Kidney epithelial cell (primary cell): Measurements from ENCODE around the gene TCN1. TPM values are rescaled to one million over a fixed set of nuclear protein-coding genes. Genes with fewer than 3 reads are reported as not detected.
"Not testable (repeated sequence)": the region's sequence is repeated elsewhere in the genome, so short reads cannot be mapped to it uniquely, and the experiment has no call there.

ENCODE experiments used
- DNase-seq: peaks from one replicate; pipeline ENCODE4 v3.0.0-alpha.2; 2010; ENCODE audit warnings: low read depth
- H3K27me3 ChIP-seq: 2 replicates; pipeline ENCODE4 v1.6.0; 2011; ENCODE audit warnings: low read length; ENCODE audit not compliant: control insufficient read depth, insufficient read depth
- H3K36me3 ChIP-seq: 2 replicates; pipeline ENCODE4 v1.5.1; 2011; ENCODE audit warnings: low read length; ENCODE audit not compliant: control insufficient read depth, insufficient read depth
- H3K4me3 ChIP-seq: 2 replicates; pipeline ENCODE4 v1.5.1; 2011; ENCODE audit warnings: low read depth, mild to moderate bottlenecking, control low read depth, low read length
- total RNA-seq: library from RNA; depleted of rRNA; stranded (reverse); fragments of >200 nt; gene quantifications from 2 replicates; pipeline ENCODE4 v1.2.3, GENCODE V29; 2015
- TF ChIP-seq, protein P1 (sequence below): IDR thresholded peaks from 2 replicates; pipeline ENCODE4 v1.5.1; 2011; ENCODE audit warnings: mild to moderate bottlenecking, moderate library complexity, low read length, control low read depth, inconsistent platforms; ENCODE audit not compliant: insufficient read depth, poor library complexity, severe bottlenecking

TCN1 gene
- total RNA-seq, 1 donor from 2014 or later: 2.0 TPM

DNA sequence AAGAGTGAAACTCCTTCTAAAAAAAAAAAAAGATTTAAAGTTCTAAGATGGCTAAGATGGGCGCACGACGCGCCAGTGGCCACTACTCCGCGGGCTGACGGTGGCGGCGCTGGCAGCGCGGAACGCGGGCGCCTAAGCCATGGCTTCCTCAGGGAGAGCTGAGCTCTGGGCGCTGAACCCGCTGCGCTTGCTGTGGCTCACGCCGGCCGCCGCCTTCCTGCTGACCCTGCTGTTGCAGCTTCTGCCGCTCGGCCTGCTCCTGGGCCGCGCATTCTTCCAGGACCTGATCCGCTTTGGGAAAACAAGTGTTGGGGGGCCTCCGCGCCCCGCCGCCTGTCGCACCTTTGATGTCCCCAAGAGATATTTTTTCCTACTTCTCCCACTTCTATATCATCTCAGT lies 31.8 kb upstream of the TCN1 start:
- no peak for DNase-seq
- TF ChIP-seq, protein P1, sequence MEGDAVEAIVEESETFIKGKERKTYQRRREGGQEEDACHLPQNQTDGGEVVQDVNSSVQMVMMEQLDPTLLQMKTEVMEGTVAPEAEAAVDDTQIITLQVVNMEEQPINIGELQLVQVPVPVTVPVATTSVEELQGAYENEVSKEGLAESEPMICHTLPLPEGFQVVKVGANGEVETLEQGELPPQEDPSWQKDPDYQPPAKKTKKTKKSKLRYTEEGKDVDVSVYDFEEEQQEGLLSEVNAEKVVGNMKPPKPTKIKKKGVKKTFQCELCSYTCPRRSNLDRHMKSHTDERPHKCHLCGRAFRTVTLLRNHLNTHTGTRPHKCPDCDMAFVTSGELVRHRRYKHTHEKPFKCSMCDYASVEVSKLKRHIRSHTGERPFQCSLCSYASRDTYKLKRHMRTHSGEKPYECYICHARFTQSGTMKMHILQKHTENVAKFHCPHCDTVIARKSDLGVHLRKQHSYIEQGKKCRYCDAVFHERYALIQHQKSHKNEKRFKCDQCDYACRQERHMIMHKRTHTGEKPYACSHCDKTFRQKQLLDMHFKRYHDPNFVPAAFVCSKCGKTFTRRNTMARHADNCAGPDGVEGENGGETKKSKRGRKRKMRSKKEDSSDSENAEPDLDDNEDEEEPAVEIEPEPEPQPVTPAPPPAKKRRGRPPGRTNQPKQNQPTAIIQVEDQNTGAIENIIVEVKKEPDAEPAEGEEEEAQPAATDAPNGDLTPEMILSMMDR: no peak
- H3K27me3 ChIP-seq: no peaks in the 10 kb centered on the region
- no peak overlapping the region for H3K4me3 ChIP-seq
- H3K36me3 ChIP-seq: no peaks in the 10 kb centered on the region

GRCh38 chr11:59894616-59895015 lies 28.3 kb upstream of the TCN1 start:
- DNase-seq: no peak
- H3K4me3 ChIP-seq: no peak overlapping the region
- no peaks in the 10 kb centered on the region for H3K27me3 ChIP-seq
- H3K36me3 ChIP-seq: no peaks in the 10 kb centered on the region
- TF ChIP-seq, protein P1: no peak

GRCh38 chr11:59891781-59892181 lies 25.5 kb upstream of the TCN1 start:
- Histone ChIP-seq H3K36me3 (no peaks in the 10 kb centered on the region), H3K27me3 (no peaks in the 10 kb centered on the region), H3K4me3 (no peak overlapping the region)
- no peak for DNase-seq
- TF ChIP-seq, protein P1: no peak

DNA sequence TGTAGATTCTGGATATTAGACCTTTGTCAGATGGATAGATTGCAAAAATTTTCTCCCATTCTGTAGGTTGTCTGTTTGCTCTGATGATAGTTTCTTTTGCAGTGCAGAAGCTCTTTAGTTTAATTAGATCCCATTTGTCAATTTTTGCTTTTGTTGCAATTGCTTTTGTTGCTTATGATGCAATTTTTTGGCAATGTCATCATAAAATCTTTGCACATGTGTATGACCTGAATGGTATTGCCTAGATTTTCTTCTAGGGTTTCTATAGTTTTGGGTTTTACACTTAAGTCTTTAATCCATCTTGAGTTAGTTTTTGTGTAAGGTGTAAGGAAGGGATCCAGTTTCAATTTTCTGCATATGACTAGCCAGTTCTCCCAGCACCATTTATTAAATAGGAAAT lies 20.9 kb upstream of the TCN1 start:
- not testable (repeated sequence) for H3K27me3 ChIP-seq, H3K36me3 ChIP-seq, DNase-seq, H3K4me3 ChIP-seq

DNA sequence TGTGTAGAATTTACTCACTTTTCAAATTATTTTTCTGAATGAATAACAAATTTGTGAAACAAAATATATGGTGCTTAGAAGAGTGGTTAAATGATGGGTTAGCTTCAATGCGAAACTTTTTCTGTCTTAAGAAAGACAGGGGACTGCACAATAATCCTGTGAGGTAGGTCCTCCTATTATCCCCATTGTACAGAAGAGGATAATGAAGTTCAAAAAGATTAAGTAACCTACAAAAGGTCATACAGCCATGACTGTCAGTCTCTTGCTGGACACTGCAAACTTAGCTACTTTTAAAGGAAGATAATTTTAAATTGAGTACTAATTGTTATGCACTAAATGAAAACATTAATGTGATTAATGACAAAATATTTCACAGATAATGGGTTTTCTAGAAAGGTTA lies 17.3 kb upstream of the TCN1 start:
- TF ChIP-seq, protein P1: no peak

GRCh38 chr11:59879567-59879966 lies 13.3 kb upstream of the TCN1 start:
- no peak for DNase-seq
- TF ChIP-seq, protein P1: no peak
- H3K36me3 ChIP-seq: no peaks in the 10 kb centered on the region
- no peak overlapping the region for H3K4me3 ChIP-seq
- no peaks in the 10 kb centered on the region for H3K27me3 ChIP-seq

More for the DNA sequence above, 17.3 kb upstream of the TCN1 start:
- no peak for DNase-seq
- Histone ChIP-seq H3K27me3 (no peaks in the 10 kb centered on the region), H3K36me3 (no peaks in the 10 kb centered on the region), H3K4me3 (no peak overlapping the region)
